ENCODE measurements around the gene C20orf144.
A peak's percentile ranks its signal among the peaks of the same experiment; 100 is the strongest.

C20orf144 gene

DNA sequence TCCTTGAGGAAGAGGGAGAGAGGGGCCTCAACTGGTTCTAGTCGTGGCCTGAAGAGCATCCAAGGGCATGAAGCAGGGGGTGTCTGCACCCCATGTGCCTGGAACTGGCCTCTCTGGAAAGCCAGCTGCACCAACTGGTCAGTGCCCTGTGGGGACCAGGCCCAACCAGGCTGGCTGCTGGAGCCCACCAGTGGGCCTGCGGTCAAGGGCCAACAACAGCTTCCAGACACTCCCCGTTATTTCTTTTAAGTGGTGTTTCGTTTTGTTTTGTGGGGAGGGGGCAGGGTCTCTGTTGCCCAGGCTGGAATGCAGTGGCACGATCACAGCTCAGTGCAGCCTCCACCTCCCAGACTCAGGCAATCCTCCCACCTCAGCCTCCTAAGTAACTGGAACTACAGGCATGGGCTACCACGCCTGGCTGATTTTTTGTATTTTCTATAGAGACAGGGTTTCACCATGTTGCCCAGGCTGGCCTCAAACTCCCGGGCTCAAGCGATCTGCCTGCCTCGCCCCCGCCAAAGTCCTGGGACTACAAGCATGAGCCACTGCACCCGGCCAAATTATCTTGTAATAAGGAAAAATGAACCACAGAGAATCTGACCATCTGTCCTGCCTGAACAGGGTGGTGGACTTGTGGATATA is 11.9 kb upstream of the C20orf144 start:
- no peak for DNase-seq

DNA sequence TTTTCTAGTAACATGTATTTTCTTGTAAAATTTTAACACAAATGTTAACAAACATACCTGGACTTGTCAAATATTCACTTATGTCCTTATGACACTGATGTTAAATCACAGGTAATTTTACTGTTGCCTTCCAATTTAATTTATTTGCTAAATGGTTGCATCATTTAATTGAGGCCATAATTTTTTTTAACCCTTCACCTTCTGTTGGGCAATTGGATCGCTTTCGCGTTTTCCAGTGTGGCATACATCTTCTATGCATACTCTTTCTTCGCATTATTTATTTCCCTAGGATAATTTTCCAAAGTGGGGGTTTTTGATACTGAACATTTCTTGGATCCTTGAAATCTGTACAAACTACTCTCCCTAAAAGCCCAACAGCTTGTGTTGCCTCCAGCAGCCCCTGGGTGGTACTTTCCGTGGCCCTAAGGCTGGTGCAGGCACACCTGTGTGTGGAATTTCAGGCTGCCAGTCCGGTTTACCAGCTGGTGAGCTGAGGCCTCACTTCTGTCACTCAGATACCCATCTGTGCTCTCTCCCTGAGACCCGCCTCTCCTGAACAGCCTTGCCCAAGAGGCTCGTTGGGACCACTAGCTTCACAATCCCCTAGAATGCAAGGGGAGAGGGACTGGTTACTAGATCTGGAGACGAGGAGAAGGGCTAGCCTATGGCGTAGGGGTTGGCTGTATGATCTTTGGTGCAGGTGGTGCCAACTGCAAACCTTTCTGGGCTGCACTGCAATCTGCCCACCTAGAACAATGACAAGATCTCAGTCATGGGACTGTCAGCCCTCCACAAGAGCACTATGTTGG is 11.2 kb upstream of the C20orf144 start:
- no peak for DNase-seq

DNA sequence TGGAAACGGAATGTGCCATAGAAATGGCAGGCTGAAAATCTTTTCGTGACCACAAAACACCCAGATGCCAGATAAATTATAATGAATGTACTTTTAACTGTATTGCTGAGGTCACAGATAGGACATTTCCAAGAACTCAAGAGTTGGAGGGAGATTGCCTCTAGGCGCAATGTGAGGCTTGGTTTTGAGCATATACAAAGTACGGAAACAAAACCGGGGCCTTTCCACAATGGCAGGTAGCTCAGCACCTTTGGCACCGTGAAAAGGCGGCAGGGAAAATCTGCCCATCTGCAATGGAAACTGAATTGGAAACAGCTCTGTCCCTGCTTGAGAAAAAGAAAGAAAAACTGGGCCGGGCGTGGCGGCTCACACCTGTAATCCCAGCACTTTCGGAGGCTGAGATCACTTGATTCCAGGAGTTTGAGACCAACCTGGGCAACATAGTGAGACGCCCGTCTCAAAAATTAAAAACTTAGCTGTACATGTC is 10.5 kb upstream of the C20orf144 start:
- no peak for DNase-seq

DNA sequence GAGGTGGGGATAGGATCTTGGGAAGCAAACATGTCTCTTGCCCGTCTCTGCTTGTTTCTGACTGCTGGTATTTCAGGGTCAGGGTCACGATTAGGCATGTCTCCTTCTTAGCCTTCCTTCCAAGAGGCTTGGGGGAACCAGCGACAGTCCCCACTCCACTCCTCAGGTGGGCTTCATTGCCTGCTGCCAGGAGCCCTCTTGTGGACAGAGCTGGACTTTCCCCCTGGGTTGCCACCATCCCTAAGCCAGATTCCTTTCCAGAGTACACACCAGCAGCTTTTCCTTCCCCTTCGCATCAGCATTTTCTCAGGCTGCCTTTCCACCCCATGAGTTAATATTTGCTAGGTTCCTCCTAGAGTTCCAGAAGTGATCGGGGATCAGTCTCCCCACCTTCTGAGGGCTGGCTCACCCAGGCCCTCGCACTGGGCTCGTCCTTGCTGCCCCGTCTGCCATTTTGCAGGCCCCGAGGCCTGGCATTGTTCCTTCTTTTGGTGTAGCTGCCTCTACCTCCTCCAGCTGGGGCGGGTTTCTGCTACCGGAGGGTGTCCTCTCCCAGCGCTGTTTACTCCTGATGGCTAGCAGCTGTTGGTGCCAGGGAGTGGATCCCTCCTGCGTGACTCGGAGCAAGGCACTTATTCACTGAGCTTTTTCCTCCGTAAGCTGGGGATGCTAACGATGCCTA is 8.8 kb upstream of the C20orf144 start:
- peak; percentile 71 for DNase-seq

DNA sequence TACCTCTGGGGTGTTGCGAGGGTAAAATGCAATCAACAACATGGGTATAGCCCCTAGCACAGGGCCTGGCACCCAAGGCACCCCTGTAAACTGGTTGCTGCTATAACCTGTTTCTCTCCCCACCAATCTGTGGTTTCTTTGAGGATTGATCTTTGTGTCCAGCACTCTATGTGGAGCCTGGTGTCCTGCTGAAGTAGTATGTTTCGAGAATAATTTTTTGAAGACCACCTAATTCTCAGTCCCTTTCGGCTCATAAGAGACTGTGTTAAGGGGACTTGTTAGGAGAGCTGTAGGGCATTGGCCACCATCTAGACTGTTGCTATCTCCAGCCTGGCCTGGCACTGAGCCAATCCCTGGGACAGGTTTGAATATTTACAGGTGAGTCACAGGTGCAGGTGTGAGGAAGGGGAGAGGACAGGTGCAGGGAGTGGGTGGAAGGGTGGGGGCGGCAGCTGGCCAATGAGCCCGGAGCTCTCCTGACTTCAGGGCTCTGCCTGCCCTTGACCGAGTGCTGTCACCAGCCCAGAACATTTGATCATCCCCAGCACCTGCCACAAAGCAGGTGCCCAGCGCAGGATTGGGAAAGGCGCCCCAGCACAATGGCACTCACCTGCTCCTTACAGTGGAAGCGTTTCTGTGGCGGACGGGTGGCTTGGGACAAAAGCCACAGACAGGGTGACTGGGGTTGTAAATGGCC is 8.1 kb upstream of the C20orf144 start:
- DNase-seq, result no peak

DNA sequence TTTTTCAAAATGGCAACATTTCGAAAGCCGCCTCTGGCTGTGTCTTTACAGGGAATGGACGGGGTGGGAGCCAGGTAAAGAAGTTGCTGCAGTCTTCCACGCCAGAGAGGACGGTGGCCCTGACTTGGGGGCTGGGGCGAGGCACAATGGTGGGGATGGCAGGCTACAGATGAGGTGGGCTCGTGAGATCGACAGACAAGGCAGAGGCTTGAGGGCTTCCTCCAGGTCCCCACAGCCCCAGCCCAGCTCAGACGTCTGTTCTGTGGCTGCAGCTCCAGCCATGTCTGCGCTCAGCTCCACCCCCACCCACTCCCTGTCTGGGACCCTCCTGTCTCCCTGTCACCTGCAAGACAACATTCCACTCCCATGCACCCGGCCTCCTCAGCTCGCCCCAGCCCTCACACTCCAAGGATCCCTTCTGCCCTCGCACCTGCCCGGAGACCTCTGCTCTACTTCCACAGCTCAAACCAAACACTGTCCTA is 7.4 kb upstream of the C20orf144 start:
- no peak for DNase-seq

DNA sequence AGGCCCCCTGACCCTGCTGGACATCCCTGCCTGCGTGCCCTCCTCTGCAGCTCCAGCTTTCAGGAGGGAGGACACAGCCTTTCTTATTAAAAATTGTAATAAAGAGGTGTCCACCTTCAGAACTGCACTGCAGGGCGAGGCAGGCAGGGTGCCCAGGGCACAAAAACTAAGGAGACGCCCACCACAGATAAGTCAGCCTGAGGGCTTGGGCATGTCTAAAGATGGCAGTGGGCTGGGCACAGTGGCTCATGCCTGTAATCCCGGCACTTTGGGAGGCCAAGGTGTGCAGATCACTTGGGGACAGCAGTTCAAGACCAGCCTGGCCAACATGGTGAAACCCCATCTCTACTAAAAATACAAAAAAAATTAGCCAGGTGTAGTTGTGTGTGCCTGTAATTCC is 7.0 kb upstream of the C20orf144 start:
- no peak for DNase-seq

DNA sequence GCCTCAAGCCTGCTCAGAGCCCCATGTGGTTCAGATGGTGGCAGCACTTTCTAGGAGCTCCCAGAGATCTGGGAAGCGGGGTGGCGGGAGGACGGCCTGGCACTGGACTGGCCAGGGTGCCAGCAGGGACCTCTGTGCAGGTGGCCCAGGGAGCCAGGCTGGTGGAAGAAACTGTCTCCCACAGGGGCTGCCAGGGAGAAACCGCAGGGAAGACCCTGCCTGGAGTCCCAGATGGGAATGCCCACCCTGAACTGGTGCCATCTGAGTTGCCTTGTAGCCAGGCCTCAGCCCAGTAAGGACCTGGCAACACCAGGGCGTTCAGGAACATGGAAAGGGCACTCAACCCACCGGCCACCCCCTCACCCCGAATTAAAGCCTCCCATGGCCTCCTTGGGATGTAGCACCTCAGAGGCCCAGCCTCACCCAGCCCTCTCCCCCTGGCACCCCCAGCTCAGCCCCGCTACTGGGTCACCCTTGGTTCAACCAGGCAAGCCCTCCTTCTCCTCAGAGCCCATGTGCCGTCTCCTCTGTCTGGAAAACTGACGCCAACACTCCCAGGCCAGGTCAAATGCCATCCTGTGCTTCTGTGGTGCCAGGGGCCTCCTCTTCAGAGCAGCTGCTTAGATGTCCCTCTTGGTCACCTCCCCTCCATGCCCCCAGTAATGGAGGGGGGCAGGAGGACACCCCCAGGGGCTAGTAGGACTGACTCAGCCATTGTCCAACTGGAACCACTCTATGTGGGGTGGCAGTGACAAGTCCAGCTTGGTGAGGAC is 5.9 kb upstream of the C20orf144 start:
- no peak for DNase-seq

DNA sequence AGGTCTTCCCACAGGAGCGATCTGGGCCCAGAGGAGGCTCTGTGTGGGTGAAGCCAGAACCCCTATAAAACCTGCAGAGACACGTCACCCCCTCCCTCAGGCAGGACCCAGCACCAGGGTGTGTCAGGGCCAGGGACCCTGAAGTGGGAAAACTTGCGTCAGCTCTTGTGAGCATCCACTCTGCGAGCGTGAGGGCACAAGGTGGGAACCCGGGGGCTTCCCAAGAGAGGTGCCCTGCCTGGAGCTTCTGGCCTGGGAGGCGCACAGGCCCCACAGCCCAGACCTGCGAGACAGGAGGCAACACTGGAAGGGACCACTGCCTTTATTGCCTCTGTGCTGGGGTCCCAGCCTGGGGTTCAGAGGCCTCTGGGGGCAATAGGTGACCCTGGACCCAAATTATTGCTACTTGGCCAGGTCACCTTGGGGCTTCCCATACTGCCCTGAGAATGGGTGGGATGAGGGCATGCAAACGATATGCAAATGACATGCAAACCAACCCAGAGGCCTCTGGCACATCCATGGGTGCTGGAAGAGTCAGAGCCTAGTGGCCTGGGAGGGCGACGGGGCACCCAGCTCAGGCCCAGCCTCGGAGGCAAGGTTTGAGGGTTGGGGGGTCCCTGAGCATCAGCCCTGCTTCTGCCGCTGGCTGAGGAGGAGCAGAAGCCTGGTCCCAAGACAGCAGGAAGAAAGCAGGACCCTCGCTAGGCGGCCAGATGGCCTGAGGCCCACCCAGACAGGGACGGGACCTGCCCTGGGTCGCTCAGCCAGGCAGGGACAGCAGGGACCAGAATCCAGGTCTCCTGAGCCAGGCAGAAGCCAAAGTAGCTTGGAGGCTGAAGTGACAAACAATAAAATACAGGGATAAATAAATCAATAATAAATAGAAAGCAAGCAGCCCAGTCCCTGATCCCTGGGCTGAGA is 5.1 kb upstream of the C20orf144 start:
- no peak for DNase-seq

DNA sequence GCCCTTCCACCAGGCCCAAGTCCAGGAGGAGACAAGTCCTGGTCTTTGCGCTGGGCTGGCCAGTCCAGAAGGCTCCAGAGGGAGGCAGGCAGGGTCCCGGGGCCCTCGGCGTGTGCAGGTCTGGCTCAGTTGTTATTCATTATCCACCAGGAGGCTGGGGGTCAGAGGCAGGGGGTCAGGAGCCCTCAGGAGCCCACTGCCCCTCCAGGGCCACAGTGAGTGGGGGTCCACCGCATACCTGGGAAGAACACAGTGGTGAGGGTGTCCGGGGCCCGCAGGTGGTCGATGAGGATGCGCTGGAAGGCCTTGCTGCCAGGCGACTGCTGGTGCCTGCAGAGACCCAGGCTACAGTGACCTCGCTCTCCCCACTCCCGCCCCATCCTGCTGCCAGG is 4.4 kb upstream of the C20orf144 start:
- DNase-seq, result no peak

DNA sequence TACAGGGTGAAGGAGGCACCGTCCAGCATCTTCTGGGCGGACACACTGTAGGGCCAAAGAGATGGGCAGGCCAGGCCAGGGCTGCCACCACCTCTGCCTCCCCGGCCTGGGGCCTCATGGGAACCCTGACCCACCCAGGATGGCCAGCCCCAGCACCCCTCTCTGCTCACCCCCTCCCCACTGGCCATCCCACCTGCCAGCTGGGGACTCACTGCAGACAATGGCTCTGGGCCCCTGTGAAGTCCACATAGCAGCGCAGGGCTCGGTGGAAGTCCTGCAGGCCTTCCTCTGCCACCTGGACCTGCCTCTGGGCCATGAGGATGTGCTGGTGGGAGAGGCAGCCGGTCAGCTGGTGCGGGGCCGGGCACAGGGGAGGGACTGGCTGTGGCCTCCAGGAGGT is 3.6 kb upstream of the C20orf144 start:
- no peak for DNase-seq

DNA sequence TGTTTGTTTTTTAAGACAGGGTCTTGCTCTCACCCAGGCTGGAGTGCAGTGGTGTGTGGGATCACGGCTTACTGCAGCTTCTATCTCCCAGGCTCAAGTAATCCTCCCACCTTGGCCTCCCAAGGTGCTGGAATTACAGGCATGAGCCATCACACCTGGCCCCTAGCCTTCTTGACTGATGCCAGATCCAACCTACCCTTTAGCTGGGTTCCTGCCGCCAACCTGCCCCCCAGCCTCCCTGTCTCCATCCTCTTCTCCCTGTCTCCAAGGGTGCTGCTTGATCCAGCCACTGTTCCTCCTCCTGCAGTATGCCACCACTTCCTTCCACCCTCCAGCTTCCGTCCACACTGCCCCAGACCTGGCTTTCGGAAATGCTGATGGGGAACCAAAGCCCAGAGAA is 3.2 kb upstream of the C20orf144 start:
- DNase-seq, result no peak

DNA sequence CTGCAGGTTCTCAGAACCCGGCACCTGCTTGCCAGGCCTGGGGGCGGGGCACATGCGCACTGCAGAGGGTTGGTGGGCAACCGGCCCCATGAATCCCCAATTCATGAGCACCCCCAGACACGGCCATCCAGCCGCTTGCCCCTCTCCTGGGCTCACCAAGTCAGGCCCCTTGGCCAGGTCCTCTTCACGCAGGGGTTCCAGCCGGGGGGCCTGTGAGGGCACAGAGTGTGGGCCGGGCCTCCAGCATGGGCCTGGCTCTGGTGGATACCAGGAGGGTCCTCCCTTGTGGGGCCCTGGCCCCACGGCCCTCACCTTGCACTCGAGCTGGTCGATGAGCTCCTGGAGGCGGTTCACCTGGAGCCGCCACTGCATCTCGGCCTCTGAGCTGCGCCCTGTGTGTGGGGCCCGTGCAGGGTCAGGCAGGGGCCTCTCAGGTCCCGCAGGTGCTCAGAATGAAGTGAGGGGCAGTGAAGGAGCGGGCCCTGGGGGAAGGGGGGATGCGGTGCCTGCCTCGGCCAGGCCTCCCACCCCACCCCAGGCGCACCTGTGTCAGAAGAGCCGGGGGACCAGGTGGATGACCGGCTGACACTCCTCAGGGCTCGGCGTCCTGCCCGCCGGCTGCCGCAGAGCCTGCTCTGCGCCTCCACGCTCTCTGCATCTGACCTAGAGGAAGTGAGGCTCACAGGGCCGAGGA is 2.6 kb upstream of the C20orf144 start:
- no peak for DNase-seq

DNA sequence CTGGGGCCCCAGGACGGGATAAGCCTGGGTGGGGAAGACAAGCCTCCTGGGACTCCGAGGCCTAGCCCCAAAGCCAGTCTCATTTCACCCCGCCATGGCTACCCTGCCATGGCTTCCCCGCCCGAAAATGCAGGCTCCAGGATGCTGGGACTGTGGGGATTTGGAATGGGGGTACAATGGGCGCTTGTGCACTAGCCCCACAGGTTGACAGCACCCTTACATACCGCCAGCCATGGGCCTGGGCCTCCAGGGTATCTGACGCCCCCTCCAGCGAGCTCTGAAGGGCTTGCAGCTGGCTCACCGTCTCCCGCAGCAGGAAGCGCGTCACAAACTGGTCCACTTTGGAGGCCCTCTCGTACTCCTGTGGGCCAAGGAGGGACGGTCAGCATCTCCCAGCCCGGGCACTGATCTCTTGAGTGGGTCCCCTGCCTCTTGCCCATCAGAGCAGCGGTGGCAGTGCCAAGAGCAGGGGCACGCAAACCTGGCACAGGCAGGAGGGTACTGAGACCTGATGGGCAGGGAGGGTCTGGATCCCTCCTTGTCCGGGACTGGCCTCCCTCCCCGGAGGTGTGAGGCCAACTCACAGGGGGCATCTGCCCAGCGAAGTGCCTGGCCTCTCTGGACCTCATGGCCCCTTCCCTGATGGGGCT is 2.0 kb upstream of the C20orf144 start:
- DNase-seq, result no peak

DNA sequence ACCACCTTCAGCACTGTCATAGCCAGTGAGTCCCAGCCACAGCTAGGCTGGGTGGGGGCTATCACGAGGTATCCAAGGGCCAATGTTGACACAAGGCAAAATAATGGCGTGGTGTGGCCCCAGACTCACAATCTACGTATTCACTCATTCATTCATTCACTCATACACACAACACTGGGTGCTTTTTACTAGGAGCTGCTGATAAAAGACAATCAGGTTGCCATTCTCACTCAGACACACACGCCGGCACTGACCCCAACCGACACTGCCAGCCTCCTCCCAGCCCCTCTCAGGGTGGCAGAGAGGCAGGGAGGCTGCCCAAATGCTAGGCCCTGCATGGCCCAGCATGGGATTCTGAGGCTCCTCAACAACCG is 1.5 kb upstream of the C20orf144 start:
- no peak for DNase-seq

DNA sequence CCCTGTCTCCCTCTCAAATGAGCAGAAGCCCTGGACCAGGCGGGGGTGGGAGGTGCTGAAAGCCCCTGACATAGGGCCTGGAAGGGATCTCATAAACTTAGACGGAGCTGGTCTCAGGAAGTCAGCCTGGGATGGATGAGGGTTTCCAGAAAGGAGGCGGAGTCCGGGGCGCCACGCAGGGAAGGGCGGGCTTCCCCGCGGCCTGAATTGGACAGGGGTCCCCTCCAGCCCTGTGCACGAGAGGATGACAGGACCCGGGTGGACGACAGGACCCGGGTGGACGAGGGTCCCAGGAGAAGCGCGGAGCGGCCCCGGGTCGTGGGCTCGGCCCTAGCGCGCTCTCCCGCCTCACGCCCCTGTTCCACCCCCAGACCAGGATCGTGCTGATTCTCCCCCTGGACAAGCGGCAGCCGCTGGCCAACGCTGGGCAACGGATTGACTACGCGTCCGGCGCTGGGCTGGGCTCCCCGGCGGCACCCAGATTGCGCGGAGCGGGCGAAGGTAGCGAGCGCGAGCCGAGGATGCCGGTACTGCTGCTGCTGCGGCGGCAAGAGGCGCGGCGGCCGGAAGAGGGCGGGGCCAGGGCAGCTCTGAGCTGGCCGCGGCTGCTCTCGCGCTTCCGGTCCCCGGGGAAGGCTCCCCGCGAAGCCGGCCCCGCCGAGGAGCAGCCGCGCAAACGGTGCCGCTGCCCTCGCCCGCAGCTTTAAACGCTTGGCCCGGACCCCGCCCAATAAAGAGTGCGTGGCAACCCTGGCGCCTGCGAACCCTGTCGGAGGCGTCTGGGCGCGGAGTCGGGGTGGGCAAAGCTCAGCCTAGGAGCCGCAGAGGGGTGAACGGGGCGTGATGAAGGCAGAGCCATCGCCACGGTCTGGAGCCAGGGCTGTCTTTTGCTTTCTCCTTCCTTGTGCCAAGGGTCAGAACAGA is 1.3 kb downstream of the C20orf144 start:
- peak; percentile 82 for DNase-seq

DNA sequence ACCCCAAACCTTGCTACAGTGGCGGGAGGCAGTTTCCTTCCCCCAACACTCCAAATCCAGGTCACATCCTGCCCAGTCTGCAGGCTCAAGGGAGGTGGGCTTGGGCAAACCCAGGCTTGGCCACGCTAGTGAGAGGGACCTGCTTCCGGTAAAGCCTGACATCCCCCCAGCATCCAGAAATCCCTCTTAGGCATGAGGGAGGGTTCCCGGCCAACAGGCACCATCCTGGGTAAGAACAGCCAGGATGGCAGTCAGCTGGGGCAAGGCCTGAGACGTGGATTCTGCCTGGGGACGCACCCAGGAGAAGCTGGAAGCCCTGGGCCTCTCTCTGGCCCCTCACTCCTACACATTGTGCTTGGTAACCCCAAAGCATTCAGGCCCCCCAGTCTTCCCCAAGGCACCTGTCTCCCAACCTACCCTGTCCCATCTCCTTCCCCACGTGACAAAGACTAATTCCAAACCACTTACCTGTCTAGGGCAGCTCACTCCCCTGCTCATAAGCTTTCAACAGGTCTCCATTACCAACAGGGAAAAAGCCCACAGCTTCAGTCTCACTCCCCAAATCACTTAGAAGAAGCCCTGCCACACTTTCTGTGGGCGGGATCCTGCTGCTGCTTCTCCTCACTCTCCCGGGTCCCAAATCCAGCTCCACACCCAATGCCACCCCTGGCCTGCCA is 2.1 kb downstream of the C20orf144 start:
- DNase-seq, result no peak

DNA sequence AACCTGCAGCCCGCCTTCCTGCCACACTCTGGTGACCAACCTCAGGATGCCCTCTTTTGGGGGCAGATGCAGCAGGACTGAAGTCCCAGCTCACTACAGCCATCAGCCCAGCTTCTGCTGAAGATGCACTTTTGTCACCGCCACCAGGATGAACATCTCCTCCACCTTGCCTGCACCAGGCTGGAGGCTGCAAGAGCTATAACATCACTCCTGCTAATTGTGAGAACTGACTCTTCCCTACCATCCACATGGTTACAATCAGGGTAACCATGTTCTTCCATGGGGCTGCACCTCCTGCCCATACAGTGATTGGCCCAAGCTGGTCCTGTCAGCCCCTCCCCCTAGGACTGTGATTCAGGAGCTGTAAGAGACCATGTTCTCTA is 2.6 kb downstream of the C20orf144 start:
- DNase-seq, result no peak
